ENCODE data around the gene PIGC.

PIGC gene

GRCh38 chr1:172429331-172430127 lies 14.3 kb downstream of the PIGC start:
- Histone ChIP-seq H3K36me3 (no peaks in the 10 kb centered on the region), H3K9me3 (ENCODE audit: severe bottlenecking) (no peaks in the 10 kb centered on the region), H3K27ac (no peak overlapping the region), H3K27me3 (ENCODE audit: insufficient read depth, low read depth, severe bottlenecking) (peaks cover 3% of the 10 kb centered on the region), H3K4me3 (ENCODE audit: low read depth, low read length) (no peak overlapping the region)
- TF ChIP-seq CTCF (IDR thresholded peaks at IDR 0.05; ENCODE audit: low read depth, low read length): peak; percentile 58
- DNase-seq: no peak

GRCh38 chr1:172427191-172427590 lies 16.7 kb downstream of the PIGC start:
- no peak for TF ChIP-seq CTCF (IDR thresholded peaks at IDR 0.05; ENCODE audit: low read depth, low read length)
- H3K27me3 ChIP-seq (ENCODE audit: insufficient read depth, low read depth, severe bottlenecking): no peaks in the 10 kb centered on the region
- H3K27ac ChIP-seq: no peak overlapping the region
- no peaks in the 10 kb centered on the region for H3K9me3 ChIP-seq (ENCODE audit: severe bottlenecking)
- H3K4me3 ChIP-seq (ENCODE audit: low read depth, low read length): no peak overlapping the region
- DNase-seq: no peak
- no peaks in the 10 kb centered on the region for H3K36me3 ChIP-seq

- no peak for TF ChIP-seq CTCF (IDR thresholded peaks at IDR 0.05; ENCODE audit: low read depth, low read length)
- DNase-seq: no peak
Observed at GRCh38 chr1:172425339-172425738, 18.5 kb downstream of the PIGC start.

GRCh38 chr1:172423336-172423735 lies 20.5 kb downstream of the PIGC start:
- DNase-seq: no peak
- H3K4me3 ChIP-seq (ENCODE audit: low read depth, low read length): no peak overlapping the region
- no peak for TF ChIP-seq CTCF (IDR thresholded peaks at IDR 0.05; ENCODE audit: low read depth, low read length)
- H3K36me3 ChIP-seq: no peaks in the 10 kb centered on the region
- H3K27me3 ChIP-seq (ENCODE audit: insufficient read depth, low read depth, severe bottlenecking): no peaks in the 10 kb centered on the region
- H3K27ac ChIP-seq: no peak overlapping the region
- H3K9me3 ChIP-seq (ENCODE audit: severe bottlenecking): no peaks in the 10 kb centered on the region

More at GRCh38 chr1:172425339-172425738, 18.5 kb downstream of the PIGC start:
- no peak overlapping the region for H3K4me3 ChIP-seq (ENCODE audit: low read depth, low read length)
- no peak overlapping the region for H3K27ac ChIP-seq
- no peaks in the 10 kb centered on the region for H3K27me3 ChIP-seq (ENCODE audit: insufficient read depth, low read depth, severe bottlenecking)
- H3K36me3 ChIP-seq: no peaks in the 10 kb centered on the region
- H3K9me3 ChIP-seq (ENCODE audit: severe bottlenecking): no peaks in the 10 kb centered on the region

- Histone ChIP-seq H3K27me3 (ENCODE audit: insufficient read depth, low read depth, severe bottlenecking) (no peaks in the 10 kb centered on the region), H3K9me3 (ENCODE audit: severe bottlenecking) (no peaks in the 10 kb centered on the region), H3K36me3 (no peaks in the 10 kb centered on the region), H3K27ac (no peak overlapping the region), H3K4me3 (ENCODE audit: low read depth, low read length) (no peak overlapping the region)
- TF ChIP-seq CTCF (IDR thresholded peaks at IDR 0.05; ENCODE audit: low read depth, low read length): no peak
- DNase-seq: no peak
Observed at GRCh38 chr1:172421974-172422604, 21.8 kb downstream of the PIGC start.

Measured in WERI-Rb-1 (cell line).